Esophagus mucosa (tissue), 1 donor: Measurements from ENCODE around the gene LAIR2. TPM values are rescaled to one million over a fixed set of nuclear protein-coding genes. Genes with fewer than 3 reads are reported as not detected.
"Not testable (repeated sequence)": the region's sequence is repeated elsewhere in the genome, so short reads cannot be mapped to it uniquely, and the experiment has no call there.

Experiments
- ATAC-seq: fragments of 200-7000 bp; cut with Tn5 transposase; one replicate; pipeline ENCODE4 v1.9.1; 2020
- total RNA-seq: library from RNA; stranded (reverse); gene quantifications from one replicate; pipeline ENCODE4 v1.2.4, GENCODE V29; 2023
- donor health status: DM: yes; HTN: yes; CAD: no.

The LAIR2 gene
- total RNA-seq, 1 donor from 2014 or later: not detected

DNA sequence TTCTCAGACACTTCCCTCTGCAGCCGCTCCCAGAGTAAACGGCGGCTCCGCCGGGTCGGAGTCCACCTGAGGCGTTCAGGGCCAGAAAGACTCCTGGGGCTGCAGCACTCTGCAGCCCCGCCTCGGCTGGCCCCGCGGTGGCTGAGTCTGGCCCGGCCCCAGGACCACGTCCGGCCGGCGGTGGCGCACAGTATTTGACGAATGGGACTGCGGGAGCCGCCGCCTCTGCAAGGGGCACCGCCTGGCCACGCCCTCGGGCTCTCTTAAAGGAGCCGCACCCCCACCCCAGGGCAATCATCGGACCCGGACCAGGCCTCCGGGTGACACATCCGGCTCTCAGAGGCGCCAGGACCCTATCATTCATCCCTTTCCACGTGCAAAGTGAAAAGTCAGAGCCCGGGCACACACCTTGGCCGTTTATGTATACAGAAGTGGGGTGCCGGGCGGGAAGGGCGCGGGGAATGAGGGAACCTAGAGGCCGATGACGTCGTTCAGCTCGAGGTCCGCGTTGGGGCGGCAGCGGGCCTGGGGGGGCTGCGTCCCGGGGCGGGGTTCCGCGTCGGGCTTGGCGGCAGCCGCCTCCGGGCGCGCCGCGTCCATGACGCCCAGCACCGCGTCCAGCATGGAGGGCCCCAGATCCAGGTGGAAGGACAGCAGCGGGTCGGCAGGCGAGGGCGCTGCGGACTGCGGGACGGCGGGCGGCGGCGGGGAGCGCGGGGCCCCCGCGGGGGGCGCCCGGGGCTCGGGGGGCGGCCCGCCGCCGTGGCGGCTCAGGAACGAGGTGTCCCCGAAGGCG, 37.8 kb upstream of the LAIR2 start:
- ATAC-seq: peak; percentile 58

DNA sequence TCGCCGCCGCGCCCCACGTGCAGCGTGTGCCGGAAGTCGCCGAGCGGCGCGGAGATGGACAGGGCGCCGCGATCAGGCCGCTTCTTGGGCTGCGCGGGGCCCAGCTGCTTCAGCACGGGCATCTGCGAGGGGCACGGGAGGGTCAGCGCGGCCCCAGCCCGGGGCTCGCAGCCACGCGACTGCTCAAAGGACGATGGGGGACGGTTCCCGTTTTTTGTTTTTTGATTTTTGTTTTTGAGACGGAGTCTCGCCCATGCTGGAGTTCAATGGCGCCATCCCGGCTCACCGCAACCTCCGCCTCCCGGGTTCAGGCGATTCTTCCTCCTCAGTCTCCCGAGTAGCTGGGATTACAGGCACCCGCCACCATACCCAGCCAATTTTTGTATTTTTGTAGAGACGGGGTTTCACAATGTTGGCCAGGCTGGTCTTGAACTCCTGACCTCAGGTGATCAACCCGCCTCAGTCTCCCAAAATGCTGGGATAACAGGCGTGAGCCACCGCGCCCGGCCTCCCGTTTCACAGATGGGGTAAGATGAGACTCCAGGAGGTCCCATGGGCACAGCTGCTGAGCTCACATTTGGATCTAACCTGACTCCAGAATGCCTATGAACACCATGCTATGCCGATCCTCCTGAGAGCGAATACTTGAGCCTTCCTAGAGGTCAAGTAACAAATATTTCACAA, 37.1 kb upstream of the LAIR2 start:
- ATAC-seq: no peak

DNA sequence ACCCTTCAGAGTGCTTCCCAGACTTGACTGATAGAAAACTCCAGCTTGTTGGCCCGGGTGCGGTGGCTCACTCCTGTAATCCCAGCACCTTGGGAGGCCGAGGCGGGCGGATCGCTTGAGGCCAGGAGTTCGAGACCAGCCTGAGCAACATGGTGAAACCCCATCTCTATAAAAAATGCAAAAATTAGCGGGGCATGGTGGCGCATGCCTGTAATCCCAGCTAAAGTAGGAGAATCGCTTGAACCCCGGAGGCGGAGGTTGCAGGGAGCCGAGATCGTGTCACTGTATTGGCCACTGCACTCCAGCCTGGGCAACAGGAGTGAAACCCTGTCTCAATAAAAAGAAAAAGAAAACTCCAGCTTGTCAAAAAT, 36.5 kb upstream of the LAIR2 start:
- ATAC-seq: not testable (repeated sequence)

DNA sequence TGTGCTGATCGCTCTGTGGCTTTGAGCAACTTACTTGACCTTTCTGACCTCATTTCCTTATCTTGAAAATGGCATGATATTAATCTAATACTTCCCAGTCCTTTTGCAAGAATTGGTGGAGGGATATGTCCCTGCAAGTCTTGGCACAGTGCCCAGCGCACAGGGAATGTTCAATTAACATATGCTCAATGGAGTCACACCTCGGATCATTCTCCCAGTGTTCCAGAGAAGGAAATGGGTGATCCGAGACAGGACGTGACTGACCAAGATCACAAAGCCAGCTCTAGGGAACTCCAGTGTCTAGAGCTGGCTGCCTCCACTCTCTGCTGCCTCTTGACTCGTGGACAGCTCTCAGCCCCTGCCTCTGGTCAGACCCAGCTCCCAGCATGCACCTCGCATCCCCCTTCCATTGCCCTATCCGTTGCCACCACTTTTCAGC, 33.1 kb upstream of the LAIR2 start:
- peak; percentile 4 for ATAC-seq

DNA sequence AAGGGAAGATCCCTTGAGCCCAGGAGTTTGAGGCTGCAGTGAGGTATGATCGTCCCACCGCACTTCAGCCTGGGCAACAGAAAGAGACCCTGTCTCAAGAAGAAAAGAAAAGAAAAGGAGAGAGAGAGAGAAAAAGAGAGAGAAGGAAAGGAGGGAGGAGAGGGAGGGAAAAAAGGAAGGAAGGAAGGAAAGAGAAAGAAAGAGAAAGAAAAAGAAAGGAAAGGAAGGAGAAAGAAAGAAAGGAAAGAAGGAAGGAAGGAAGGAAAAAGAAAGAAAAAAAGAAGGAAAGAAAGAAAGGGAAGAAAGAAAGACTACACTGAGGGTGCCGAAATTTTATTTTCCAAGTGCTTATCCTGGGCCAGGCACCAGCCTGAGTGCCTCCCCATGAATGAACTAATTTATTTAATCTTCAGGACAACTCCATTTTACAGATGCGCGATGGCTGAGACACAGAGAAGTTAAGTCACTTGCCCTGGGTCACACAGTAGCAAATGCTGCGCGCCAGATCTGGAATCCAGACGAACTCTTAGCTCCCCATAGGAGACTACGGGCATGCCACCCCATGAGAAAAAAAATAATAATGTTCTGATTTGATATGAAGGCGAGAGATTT, 32.2 kb upstream of the LAIR2 start:
- ATAC-seq: no peak

DNA sequence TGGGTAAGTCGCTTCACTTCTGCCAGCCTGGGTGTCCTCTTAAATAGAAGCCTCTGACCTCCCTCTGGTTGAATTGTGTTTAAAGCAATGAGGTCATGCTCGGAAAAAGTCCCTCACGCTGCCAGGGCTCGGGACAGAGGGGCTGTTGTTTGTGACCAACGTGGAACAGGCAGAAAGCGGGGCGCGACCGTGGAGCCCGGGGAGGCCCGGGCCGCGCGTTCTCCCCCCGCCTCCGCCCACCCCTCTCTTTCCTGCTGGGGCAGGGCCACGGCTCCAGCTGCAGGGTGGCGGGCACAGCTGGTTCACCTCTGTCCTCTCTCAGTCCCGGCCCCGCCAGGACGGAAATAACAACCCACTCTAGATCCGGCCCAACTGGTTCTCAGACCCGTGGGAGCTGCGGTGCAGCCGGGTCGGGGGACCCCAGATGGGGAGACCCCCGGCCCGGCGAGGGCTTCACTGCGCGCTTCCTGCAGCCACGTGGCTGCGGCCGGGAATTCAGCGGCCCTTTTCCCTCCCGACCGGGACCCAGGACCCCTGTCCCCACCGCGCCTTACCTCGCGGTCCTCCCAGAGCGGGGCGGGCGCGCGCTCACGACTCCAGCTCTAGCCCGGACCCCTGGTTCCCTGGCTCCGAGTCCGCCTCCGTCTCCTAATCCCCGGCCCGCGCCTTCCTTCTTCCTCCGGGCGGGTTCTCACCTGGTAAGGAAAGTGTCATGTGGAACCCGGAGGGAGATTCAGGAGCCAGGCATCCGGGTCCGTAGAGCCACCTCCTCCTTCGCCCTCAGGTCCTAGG, 31.4 kb upstream of the LAIR2 start:
- ATAC-seq: peak; percentile 64

DNA sequence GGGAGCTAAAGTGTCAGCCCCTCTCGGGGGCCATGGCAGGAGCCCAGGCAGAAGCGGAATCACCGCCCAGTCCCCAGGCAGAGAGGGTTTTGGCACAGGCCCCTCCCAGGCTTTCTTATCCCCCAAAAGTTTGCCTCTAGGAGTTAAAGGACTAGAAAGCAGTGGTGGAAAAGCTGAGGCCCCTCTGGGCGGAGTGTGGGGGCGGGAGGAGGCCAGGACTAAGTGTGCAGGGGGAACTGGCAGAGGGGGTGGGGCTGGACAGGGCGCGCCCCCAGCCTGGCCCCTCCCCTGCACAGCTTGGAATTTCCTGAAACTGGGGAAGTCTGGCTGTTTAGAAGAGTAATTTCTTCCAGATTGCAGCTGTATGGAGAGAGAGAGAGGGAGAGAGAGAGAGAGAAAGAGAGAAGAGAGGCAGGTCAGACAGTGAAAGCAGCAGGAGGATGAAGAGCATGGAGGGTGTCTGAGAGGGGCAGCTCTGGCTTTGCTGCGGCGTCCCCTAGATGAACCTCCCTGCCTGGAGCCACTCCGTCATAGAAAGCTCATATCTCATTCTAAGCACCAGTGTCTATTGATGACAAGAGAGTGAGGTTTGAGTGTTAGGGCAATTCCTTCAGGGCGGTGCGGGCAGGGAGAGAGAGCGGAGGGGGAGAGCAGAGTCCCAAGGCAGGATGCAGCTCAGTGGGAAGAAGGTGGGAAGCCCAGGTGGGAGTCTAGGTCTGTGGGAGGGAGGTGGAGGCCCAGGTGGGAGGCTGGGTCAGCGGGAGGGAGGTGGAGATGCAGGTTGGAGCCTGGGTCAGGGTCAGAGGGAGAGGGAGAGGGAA, 29.4 kb upstream of the LAIR2 start, which contains the start of gene CDC42EP5:
CDC42EP5 (minus strand) TSS at position 226 of the 821 bp plus-strand sequence. CDS start 7,749 bp downstream, outside the sequence.
- peak; percentile 69 for ATAC-seq

DNA sequence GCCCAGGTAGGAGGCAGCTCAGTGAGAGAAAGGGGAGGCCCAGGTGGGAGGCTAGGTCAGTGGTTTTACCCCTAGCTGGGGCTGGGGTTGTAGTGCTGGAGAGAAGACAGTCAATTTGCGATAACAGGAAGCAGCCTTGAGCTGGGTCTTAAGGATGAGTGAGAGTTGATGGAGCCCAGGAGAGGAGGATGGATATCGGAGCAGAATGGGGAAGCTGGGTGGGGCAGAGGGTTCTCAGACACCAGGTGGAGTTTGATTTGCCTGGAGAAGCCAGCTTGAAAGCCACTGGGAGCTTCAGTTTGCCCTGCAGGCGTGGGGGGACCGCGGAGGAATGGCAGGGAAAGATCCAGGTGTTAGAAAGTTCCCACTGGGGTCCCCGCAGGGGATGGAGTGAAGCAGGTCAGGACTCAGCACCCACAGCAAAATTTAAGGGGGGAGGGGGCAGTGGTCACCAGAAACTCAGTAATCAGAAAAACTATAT, 28.7 kb upstream of the LAIR2 start:
- no peak for ATAC-seq

DNA sequence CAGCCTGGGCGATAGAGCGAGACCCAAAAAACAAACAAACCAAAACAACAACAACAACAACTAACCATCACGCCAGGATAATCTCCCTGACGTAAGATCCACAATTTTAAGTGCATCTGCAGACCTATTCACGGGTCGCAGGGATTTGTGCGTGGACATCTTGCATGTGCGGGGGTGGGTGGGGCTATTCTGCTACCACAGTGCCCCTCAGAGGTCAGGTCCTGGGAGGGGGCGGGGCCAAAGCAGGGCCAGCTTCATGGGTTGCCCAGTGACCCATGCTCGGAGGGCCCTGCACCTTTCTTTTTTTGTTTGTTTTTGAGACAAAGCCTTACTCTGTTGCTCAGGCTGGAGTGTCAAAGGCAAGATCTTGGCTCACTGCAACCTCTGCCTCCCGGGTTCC, 26.9 kb upstream of the LAIR2 start:
- ATAC-seq: no peak

DNA sequence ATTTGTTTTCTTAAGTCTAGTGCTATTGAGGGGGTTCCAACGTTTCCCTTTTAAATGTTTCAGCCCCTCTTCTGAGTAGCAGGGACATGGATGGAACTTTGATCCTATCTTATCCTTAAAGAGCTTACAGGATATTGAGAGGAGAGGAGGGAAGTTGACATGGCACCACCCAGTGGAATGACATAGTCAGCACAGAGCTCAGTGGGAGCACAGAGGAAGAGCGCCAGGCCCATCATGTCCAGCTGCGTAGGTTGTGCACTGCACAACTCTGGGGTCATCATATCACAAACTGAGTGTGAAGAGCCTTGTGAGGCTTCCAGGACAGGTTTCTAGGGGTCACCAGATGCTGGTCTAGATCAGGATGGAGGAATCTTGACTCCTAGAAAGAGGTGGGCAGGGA, 25.0 kb upstream of the LAIR2 start:
- ATAC-seq: no peak

DNA sequence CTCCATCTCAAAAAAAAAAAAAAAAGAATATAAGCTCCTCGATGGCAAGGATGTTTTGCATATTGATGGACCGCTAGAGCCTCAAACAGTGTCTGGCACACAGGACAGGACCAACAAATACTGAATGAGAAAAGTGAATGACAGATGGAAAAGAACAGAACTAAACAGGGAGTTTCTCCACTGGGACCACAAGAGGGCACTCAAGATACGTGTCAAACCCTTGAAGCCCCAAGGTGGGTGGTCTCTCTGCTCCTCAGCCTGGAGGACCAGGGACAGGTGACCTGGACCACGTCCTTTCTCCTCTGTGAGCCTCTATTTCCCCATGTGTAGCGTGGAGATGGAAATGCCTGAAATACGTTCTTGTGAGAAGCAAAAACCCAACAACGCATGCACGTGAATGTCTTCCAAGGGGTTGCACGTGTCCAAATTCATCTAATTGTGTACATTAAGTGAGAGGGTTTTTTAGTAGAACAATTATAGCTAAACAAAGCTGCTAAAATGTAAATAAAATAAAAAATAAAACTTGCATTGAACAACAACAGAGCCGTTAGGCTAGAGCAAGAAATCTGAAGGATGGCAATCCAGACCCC, 23.9 kb upstream of the LAIR2 start:
- peak; percentile 34 for ATAC-seq

DNA sequence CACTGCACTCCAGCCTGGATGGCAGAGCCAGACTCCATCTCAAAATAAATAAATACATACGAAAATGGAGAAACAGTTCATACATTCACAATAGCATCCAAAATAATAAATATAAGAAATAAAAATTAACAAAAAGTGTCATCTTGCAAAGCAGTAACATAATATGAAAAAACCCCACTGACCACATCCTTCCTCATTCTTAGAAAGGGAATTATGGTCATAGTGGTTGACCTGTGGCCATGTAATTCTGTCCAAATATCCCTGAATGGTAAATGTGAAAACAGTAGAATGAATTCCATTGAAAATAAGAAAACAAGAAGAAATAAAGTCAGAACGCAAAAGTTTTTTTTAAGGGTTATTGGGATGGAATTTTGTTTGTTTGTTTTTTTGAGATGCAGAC, 22.6 kb upstream of the LAIR2 start:
- no peak for ATAC-seq

DNA sequence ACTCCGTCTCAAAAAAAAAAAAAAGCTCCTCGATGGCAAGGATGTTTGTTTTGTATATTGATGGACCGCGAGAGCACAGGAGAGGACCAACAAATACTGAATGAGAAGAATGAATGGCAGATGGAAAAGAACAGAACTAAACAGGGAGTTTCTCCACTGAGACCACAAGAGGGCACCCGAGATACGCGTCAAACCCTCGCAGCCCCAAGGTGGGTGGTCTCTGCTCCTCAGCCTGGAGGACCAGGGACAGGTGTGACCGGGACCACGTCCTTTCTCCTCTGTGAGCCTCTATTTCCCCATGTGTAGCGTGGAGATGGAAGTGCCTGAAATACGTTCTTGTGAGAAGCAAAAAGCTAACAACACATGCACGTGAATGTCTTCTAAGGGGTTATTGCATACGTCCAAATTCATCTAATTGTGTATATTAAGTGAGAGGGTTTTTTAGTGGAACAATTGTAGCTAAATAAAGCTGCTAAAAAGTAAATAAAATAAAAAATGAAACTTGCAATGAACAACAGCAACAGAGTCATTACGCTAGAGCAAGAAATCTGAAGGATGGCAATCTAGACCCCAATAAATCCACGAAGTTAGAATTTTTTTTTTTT, 21.2 kb upstream of the LAIR2 start:
- ATAC-seq: peak; percentile 29

DNA sequence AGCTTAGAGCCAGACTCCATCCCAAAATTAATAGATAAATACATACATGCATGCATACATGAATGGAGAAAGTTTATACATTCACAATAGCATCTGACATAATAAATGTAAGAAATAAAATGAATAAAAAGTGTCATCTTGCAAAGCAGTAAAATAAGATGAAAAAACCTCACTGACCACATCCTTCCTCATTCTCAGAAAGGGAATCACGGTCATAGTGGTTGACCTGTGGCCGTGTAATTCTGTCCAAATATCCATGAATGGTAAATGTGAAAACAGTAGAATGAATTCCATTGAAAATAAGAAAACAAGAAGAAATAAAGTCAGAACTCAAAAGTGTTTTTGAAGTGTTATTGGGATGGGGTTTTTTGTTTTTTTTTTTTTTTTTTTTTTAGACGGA, 19.7 kb upstream of the LAIR2 start:
- no peak for ATAC-seq

DNA sequence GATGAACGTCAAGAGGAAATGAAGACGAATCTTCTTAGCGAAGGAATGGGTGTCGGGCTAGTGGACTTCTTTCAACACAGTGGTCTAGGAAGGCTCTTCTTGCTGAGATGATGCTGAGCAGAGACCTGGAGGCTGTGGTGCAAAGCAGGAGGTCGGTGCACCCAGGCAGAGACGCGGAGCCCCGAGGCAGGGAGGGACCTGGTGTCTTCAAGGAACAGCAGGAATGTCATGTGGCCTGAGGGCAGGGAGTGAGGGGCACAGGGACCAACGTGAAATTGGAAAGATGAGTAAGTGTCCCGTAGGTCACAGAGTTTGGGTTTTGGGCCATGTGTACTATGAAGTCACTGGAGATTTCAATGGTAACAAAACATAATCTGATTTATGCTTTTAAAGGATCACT, 18.2 kb upstream of the LAIR2 start:
- no peak for ATAC-seq

DNA sequence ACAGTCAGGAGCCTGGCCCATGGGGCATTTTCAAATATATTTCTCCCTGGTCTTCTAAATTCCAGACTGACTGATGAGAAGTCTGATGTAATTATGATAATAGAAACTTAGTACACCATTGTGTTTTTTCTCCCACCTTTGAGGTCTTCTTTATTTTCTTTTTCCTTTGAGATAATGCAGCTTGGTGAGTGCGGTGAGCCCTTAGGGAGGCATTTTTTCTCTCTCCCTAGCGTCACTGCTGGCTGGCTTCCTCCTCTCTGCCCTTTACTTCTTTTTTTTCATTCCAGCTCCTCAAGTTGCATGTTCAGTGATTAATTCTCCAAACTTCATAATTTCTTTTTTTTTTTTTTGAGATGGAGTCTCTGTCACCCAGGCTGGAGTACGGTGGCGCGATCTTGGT, 16.8 kb upstream of the LAIR2 start:
- no peak for ATAC-seq

DNA sequence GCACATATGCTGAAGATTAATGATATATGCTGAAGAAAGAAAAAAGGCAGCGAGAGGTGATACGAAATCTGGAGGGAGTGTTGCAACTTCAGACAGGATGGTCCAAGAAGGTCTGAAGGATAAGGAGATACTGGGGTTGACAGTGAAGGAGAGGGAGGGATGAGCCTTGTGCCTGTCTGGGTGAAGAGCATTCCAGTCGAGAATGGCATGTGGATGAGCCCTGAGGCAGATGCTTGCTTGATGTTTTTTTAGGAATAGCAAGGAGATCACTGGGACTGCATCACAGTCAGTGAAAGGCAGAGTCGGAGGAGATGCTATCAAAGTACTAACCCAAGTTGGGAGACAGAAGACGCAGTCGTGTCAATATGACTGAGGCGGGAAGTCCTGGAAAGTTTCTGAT, 13.3 kb upstream of the LAIR2 start:
- no peak for ATAC-seq

DNA sequence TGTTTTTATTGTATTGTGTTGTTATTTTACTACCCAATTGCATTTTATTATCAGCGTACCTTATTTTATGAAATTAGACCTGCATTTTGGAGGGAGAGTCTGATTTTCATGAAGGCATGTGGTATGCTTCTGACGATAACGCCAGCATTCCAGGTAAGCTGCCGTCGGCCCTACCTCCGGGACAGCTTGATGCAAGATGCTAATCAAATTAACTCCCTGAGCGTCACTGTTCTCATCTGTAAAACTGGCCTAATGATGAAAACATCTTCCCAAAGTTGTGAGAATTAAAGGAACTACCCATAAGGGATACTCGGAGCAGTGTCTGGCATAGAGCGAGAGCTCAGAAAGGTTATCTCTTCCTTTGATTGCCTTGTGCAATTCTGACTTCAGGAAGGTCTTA, 12.9 kb upstream of the LAIR2 start:
- no peak for ATAC-seq

DNA sequence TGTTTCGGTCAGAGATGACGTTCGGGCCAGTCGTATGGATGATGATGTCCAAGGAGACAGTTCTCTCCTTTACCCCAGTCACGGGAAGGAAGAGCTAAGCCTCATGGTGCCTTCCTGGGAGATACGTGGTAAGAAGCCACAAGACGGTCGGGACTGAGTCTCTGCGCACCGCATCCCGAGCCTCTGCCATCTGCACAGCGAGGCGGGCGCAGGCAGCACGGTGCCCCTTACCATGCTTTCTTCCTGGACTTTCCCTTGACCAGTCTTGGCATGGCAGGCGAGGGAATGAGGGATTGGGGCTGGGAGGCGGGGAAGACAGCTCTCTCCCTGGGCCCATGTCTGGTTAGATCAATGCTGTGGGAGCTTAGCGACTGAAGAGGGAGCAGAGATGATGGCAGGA, 10.1 kb upstream of the LAIR2 start:
- no peak for ATAC-seq

DNA sequence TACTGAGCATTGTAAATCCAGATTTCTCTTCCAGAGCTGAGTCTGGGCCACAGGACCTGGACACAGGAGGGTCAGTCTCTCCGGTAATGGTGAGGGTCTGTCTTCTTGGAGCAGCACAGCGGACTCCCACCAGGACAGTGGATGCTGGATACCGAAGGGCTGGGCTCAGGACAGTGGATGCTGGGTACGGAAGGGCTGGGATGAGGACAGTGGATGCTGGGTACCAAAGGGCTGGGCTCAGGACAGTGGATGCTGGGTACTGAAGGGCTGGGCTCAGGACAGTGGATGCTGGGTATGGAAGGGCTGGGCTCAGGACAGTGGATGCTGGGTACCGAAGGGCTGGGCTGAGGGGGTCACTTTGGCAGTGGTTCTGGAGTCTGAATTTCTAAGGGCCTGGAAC, 9.6 kb upstream of the LAIR2 start:
- ATAC-seq: not testable (repeated sequence)
